Mucosa of descending colon (tissue), 3 donors: ENCODE results near the gene APOBEC4. TPM values are rescaled to one million over a fixed set of nuclear protein-coding genes. Genes with fewer than 3 reads are reported as not detected.

ENCODE experiments used
- ATAC-seq: fragments of 200-7000 bp; cut with Tn5 transposase; one replicate; pipeline ENCODE4 v1.9.1; 2020; ENCODE audit warnings: mild to moderate bottlenecking, moderate library complexity
- DNase-seq, 3 donors: peaks; one replicate each; pipeline ENCODE4 v3.0.0-alpha.2; 2020
- H3K36me3 ChIP-seq: fragments of 200-600 bp; one replicate; pipeline ENCODE4 v1.8.0; 2021; ENCODE audit warnings: low read depth, mild to moderate bottlenecking
- H3K4me1 ChIP-seq: fragments of 200-600 bp; one replicate; pipeline ENCODE4 v1.8.0; 2021; ENCODE audit warnings: low read depth, mild to moderate bottlenecking
- H3K4me3 ChIP-seq: fragments of 200-600 bp; one replicate; pipeline ENCODE4 v1.8.0; 2021; ENCODE audit warnings: mild to moderate bottlenecking
- H3K9me3 ChIP-seq: fragments of 200-600 bp; one replicate; pipeline ENCODE4 v1.8.0; 2021; ENCODE audit warnings: mild to moderate bottlenecking
- intact Hi-C, 2 donors: fragments of 100-400 bp; cut with DNase I in 1 of 2; cut with micrococcal nuclease in 1 of 2; formaldehyde crosslinking; loops; one replicate each; pipeline versions ENCODE4 v1.11.0 to v1.11.1; 2022; cut with DNase I, micrococcal nuclease
- total RNA-seq, 3 donors: library from RNA; stranded (reverse); fragmentation: NEBNext Ultra II Directional in 2 of 3; extraction: Animal tissue kit (Norgen Biotek cat#: 25700) in 2 of 3; gene quantifications; one replicate each; pipeline versions ENCODE4 v1.2.1 to v1.2.4, GENCODE V29; 2021 to 2023
- TF ChIP-seq, protein P1 (sequence below): fragments of 200-600 bp; IDR thresholded peaks from one replicate; pipeline ENCODE4 v1.8.0; 2022; ENCODE audit warnings: antibody characterized with exemption, mild to moderate bottlenecking
- donor health status: DM: no; HTN: no; CAD: no; lungs with moderate emphysema.
- donor health status: DM: no; HTN: no; CAD: no.
- donor health status: DM: no; HTN: yes; CAD: no.

APOBEC4 gene
- total RNA-seq, 3 donors from 2014 or later, result 0.55 TPM; not detected in 2

DNA sequence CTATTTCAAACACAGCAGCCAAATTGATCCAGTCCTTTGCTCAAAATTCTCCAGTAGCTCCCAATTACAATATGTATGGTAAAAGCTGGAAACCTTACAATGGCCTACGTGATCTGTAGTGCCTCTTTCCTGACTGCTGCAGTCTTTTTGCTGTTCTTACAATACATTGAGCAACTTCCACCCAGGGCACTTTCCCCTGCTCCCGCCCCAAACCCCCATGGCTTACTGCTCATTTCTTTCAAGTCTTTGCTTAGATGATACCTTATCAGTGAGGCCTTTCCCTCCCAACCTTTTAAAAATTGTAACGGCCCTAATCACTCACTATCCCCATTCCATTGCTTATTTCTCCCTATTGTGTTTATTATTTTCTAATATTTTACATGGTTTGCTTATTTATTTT lies 43.9 kb upstream of the APOBEC4 start:
- Histone ChIP-seq H3K36me3 (no peaks in the 10 kb centered on the region), H3K9me3 (no peaks in the 10 kb centered on the region), H3K4me3 (no peak overlapping the region), H3K4me1 (no peaks in the 10 kb centered on the region)
- DNase-seq, result no peak
- no peak for ATAC-seq
- intact Hi-C loops, result no loop called here
- TF ChIP-seq, protein P1, sequence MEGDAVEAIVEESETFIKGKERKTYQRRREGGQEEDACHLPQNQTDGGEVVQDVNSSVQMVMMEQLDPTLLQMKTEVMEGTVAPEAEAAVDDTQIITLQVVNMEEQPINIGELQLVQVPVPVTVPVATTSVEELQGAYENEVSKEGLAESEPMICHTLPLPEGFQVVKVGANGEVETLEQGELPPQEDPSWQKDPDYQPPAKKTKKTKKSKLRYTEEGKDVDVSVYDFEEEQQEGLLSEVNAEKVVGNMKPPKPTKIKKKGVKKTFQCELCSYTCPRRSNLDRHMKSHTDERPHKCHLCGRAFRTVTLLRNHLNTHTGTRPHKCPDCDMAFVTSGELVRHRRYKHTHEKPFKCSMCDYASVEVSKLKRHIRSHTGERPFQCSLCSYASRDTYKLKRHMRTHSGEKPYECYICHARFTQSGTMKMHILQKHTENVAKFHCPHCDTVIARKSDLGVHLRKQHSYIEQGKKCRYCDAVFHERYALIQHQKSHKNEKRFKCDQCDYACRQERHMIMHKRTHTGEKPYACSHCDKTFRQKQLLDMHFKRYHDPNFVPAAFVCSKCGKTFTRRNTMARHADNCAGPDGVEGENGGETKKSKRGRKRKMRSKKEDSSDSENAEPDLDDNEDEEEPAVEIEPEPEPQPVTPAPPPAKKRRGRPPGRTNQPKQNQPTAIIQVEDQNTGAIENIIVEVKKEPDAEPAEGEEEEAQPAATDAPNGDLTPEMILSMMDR, result no peak

- ATAC-seq (no peak), DNase-seq (no peak)
- Histone ChIP-seq H3K4me1 (no peaks in the 10 kb centered on the region), H3K9me3 (no peaks in the 10 kb centered on the region), H3K4me3 (no peak overlapping the region), H3K36me3 (no peaks in the 10 kb centered on the region)
- intact Hi-C loops, result no loop called here
- TF ChIP-seq, protein P1, result no peak
These were observed 41.6 kb upstream of the APOBEC4 start for GRCh38 chr1:183694755-183695154.

DNA sequence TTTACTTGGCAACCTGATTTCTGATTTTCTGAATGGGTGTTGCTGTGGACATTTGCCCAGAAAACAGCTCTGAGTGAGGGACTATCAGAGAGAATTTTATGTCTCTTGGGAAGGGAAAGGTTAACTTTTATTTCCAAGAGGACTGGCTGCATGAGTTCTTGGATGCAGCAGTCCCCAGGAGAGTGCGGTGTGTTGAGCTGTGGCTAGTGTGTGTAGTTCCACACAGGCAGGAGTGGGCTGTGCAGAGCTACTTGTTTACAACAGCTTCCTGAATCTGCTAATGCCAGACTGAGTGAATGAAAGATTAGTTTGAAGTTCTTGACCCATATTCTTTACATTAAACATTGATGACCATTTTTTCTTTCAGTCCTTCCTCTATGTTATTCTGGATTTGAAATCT lies 41.0 kb upstream of the APOBEC4 start:
- H3K4me1 ChIP-seq, result no peaks in the 10 kb centered on the region
- no peaks in the 10 kb centered on the region for H3K36me3 ChIP-seq
- no peak overlapping the region for H3K4me3 ChIP-seq
- ATAC-seq, result no peak
- no peak for DNase-seq
- TF ChIP-seq, protein P1, result no peak
- intact Hi-C loops, result no loop called here
- no peaks in the 10 kb centered on the region for H3K9me3 ChIP-seq

- no peak for ATAC-seq
These were observed 40.4 kb upstream of the APOBEC4 start for GRCh38 chr1:183693521-183693920.

DNA sequence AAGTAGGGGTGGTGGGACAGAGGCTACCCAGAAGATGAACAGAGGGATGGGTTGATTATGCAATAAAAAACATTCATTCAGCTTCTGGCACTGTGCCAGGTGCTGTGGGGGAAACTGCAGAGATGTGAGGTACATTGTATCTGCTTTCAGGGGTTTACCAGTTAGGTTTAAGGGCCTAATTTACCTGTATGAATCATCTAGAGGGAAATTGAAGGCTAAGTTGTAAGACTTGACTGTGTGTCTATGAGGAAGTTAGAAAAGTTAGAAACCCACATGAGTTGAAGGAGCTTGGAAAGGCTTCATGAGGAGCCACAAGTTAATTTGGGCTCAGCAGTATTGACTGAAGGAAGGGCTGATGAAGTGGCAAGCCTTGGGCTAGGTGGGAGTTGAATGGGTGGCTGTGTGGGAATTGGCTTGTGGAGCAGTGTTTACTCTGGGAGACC lies 36.7 kb upstream of the APOBEC4 start:
- ATAC-seq (peak; percentile 16), DNase-seq (no peak)
- Histone ChIP-seq H3K36me3 (no peaks in the 10 kb centered on the region), H3K9me3 (no peaks in the 10 kb centered on the region), H3K4me3 (no peak overlapping the region), H3K4me1 (no peaks in the 10 kb centered on the region)
- intact Hi-C loops, result no loop called here
- TF ChIP-seq, protein P1, result no peak

More at GRCh38 chr1:183693521-183693920, 40.4 kb upstream of the APOBEC4 start:
- Histone ChIP-seq H3K9me3 (no peaks in the 10 kb centered on the region), H3K4me1 (no peaks in the 10 kb centered on the region), H3K36me3 (no peaks in the 10 kb centered on the region), H3K4me3 (no peak overlapping the region)
- TF ChIP-seq, protein P1, result no peak
- DNase-seq, result no peak
- intact Hi-C loops, result no loop called here
